DLD1 (cell line): Measurements from ENCODE around the gene SLC26A11.

Experiments used
- in situ Hi-C: cut with HindIII; loops from 2 replicates; pipeline ENCODE4 v1.10.0; 2017; ENCODE audit warnings: low sequenced_read_pairs

SLC26A11 gene

DNA sequence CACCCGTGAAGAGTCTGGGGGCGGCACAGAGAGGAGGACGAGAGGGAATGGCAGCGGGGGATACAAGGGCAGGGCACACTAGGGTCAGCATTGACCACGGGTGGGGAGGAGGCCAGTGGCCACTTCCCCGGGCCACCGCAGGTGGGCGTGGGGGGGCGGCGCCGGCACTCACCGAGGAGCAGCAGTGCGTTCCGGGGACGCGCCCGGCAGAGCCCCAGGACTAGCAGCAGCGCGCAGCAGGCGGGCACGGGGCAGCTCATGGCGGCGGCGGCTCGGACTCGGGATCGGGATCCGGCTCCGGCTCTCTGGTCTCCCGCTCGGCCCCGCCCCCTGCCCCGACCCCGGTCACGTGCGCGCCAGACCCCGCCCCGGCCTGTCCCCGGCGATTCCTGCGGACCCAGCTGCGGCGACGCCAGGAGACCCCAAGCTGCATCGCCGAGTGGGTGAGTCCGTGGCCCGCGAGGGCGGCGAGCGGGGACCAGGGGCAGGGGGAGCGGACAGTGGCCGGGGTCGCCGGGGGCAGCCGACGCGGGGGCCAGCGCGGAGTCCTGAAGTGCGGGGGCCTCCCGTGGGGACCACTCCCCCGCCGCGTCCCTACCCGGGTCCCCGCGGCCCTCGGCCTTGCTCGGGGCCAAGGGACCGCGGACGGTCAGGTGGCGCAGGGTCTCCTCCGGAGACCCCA is at the start of gene SLC26A11, which contains the start of gene SGSH:
Gene SLC26A11 (plus strand): TSS at position 374 of the 682 bp plus-strand sequence. CDS start 1,134 bp downstream, outside the sequence.
Gene SGSH (minus strand): TSS at position 280 of the 682 bp plus-strand sequence. CDS start 20 bp downstream, at position 260.
- in situ Hi-C loops, result no loop called here

DNA sequence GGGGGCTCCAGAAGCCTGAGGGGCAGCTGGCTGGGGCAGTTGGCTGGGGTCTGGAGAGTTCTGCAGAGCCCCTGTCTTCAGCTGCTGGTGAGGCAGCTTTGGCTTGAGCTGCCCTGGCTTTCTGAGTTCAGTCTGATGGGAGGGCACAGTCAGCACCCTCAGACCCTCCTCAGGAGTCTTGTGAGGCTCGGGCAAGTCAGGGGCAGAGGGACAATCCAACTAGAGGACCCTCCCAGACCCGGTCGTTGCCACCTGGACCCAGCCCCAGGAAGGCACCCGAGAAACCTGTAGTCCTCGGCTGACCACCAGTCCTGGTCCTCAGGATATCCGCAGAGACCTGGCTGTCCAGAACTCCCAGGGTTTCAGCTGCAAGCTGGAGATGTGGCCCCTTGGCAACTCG is 48.5 kb upstream of the SLC26A11 start:
- in situ Hi-C loops, result no loop called here

DNA sequence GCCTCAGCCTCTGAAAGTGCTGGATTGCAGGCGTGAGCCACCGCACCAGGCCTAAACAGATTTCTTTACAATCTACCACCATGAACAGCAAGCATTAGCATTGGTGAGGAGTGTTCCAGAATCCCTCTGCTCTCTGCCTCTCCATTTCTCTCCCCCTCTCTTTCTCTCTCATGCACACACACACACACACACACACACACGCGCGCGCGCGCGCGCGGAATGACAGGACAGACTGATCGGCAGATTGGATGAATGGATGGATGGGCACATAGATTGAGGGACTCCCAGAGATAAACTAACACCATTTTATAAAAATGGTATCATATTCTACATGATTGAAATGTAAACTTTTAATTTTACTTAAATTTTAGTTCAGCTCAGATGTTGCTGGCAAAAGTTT is 47.1 kb upstream of the SLC26A11 start:
- in situ Hi-C loops, result no loop called here

DNA sequence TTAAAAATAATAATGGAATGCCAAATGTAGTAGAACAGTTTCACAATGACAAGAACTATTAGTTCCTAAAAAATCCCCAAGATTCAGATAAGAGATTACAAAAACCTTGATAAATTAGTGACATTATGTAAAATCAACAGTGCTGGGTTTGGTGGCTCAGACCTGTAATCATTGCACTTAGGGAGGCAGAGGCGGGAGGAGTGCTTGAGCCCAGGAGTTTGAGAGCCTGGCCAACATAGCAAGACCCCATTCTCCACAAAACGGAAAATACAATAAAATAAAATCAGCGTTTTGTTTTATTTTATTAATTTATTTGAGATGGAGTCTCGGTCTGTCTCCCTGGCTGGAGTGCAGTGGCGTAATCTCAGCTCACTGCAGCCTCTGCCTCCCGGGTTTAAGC is 46.3 kb upstream of the SLC26A11 start:
- in situ Hi-C loops, result no loop called here

DNA sequence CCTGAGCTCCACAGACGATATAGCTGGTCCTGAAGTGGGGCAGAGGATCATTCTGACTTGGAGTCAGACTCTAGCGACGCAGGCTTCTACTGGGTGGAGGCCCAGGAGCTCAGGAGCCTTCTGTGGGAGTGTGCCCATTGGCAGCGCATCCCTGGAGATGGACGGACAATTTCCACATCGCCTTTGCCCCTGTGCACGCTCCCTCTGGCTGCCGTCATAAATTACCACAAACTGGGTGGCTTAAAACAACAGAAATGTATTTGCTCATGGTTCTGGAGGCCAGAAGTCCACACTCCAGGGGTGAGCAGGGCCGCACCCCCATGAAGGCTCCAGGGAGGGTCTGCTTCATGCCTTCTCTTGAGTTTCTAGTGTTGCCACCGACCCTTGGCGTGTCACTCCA is 43.5 kb upstream of the SLC26A11 start:
- in situ Hi-C loops, result no loop called here

DNA sequence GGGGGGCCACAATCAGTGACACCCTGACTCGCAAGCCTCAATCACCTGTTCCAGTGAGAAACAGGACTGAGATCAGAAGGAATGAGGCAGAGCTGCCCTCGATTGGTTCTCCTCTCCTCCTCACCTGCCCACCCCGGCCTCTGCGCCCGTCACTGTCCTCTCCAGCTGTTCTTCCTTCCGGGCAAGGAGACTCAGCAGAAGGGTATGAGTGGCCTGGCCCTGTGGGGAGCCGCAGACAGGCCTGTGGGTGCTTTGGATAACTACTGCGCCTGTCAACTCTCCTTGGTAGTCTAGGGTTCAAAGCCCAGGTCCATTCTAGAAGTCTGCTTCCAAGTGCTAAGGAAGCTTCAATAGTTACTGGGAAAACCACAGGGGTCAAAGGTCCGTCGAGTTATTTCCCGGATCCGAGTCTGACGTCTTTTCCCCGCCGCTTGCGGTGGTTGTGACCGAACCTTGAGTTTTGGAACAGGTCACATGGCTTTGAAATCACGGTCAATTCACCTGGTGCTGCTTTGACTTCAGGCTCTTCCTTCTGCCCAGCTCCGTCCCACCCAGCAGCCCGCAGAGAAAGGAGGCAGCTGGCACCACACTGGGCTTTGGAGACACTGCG is 42.1 kb upstream of the SLC26A11 start:
- in situ Hi-C loops, result no loop called here

DNA sequence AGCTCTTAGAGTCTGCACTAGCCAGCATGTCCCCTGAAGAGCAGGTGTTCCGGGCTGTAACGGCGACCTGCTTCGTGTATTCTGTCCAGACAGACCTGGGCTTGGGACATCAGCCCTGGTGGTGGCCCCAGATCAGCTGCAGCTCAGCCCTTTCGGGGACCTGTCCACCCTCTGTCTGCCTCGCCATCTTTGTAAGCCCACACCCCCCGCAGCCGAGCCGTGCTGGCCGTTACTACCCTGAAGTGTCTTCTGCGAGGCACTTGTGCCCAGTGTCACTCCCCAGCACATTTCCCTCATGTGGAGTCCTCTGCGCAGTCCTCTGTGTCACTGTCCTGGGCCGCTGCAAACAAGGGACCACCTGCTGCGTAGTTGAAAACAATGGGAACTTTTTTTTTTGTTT is 40.0 kb upstream of the SLC26A11 start:
- in situ Hi-C loops, result no loop called here

DNA sequence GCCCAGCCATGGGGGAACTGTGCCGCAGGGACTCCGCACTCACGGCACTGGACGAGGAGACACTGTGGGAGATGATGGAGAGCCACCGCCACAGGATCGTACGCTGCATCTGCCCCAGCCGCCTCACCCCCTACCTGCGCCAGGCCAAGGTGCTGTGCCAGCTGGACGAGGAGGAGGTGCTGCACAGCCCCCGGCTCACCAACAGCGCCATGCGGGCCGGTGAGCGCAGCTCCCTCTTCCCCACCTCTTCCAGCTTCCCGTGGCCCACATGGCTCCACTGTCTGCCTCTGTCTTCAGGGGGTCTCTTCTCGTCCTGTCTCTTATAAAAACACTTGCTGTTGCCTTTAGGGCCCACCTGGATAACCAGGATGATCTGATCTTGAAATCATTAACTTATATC is 38.8 kb upstream of the SLC26A11 start:
- in situ Hi-C loops, result no loop called here

DNA sequence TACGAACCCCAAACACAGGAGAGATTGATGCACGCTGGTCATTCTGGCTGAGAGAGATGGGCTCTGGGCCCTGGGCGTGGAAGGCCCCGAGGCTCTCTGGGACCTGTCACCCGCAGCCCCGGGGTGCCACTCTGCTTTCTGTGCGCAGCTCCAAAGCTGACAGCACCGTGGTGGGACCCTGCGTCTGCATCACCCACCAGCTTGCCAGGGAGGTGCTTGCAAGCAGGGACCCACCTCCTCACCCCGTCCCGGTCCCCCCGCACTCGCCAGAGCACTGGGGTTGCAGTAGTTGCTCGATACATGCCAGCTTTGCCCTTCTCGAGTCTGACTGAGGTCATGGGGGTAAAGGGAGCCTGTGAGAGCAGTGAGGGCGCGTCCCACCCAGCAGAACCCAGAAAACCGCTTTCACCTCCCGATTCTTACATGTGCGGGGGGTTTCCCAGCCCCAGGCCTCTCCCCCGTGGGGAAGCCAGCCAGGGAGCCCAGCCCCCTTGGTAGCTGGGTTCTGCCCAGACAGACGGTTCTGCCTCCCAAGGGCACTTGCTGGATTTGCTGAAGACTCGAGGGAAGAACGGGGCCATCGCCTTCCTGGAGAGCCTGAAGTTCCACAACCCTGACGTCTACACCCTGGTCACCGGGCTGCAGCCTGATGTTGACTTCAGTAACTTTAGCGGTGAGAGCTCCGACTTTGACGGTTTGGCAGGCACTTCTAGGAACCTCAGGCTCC is 37.9 kb upstream of the SLC26A11 start:
- in situ Hi-C loops, result no loop called here

DNA sequence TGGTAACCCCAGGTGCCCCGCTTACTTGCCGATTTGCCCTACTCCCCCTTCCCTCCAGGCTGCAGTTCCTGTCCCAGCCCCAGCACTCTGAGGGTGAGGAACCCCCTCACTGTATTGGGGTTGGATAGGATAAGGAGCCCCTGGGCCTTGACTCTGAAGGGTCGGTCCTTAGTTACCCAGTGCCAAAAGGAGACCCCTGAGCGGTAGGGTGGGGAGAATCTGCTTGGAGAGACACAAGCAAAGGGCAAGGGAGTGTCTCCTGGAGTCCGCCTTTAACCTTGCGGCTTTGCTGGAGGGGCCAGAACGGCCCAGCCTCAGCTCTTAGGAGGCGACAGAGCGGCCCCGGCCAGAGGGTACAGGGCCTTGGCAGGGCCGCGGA is 37.4 kb upstream of the SLC26A11 start:
- in situ Hi-C loops, result no loop called here

DNA sequence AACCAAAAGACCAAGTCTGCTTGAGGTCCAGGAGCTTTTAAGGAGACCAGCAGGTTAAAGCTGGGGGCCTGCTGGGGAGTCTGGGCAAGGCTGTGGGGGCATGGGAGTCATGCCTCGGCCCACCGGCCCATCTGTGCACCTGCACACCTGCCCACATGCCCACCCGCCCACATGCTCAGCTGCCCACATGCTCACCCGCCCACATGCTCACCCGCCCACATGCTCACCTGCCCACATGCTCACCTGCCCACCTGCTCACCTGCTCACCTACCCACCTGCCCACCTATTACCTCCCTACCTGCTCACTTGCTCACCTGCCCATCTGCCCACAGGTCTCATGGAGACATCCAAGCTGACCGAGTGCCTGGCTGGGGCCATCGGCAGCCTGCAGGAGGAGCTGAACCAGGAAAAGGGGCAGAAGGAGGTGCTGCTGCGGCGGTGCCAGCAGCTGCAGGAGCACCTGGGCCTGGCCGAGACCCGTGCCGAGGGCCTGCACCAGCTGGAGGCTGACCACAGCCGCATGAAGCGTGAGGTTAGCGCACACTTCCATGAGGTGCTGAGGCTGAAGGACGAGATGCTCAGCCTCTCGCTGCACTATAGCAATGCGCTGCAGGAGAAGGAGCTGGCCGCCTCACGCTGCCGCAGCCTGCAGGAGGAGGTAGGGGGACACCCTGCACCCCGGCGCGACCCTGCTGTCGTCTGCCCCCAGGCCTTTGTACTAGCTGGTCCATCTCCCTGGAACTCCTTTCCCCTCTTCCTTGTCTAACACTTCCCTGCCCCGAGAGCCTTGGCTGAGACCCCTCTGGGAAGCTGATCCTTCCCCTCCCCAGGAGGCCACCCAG is 36.4 kb upstream of the SLC26A11 start:
- in situ Hi-C loops, result no loop called here

DNA sequence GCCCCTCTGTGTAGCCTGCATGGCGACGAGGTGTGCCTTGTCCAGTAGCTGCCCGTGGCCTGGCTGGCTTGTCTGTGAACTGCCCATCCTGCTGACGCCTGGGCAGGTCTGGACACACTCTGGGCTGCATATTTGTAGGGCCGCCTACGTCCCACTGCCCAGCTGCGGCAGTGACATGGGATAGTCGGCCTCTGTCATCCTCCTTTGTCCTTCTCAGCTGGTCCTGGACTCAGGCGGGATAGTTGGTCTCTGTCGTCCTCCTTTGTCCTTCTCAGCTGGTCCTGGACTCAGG is 35.9 kb upstream of the SLC26A11 start:
- in situ Hi-C loops, result no loop called here

DNA sequence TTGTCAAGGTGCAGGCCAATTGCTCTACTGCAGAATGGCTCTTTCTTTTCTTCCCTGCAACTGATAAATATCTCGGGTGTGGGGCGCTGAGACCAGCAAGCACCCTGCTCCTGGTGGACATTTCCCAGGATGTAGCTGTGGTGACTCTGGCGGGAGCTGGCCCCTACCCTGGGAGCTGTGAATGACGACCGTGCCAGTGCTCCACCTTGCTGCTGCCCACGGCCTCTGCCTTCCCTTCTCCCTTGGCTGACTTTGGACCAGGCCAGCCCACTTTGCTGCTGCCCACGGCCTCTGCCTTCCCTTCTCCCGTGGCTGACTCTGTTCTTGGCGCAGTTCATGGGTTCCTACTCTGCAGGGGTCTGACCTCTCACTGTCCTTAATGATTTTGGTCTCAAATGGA is 34.3 kb upstream of the SLC26A11 start:
- in situ Hi-C loops, result no loop called here

DNA sequence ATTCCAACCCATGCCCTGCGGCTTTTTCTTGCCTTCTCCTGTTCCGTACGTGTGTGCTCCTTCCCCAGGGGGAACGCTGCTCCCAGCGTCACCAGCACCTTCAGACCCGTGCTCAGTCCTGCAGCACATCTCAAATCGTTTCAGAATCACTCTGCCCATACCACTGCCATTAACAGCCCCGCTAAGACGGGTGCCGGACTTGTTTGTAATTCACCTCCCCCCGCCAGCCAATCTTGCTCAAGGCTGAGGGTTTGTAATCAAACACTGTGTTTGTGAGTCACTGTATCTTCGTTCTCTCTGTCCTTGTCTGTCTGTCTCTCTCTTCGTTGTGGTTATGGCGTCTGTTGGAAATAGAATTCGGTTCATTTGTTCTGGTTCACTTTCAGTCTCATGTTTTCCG is 33.1 kb upstream of the SLC26A11 start:
- in situ Hi-C loops, result no loop called here

DNA sequence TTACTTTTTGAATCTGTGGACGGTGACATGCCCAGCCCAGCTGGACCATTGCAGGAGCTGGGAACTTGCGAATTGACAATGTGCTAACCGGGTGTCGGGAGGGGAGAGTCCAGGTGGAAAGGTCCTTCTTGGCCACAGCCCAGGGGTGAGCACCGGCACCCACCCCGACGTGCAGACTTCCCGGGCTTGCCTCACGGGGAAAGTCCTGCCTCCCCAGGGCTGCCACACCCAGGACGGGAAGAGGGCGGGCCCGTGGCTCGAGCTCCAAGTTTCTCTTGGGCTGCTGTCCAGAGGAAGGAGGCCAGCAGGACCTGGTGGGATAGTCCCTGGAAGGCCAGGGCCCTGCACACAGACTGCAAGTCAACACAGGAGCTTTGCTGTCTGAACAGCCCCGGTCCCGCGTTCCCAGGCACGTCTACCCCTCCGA is 32.7 kb upstream of the SLC26A11 start:
- in situ Hi-C loops, result no loop called here

DNA sequence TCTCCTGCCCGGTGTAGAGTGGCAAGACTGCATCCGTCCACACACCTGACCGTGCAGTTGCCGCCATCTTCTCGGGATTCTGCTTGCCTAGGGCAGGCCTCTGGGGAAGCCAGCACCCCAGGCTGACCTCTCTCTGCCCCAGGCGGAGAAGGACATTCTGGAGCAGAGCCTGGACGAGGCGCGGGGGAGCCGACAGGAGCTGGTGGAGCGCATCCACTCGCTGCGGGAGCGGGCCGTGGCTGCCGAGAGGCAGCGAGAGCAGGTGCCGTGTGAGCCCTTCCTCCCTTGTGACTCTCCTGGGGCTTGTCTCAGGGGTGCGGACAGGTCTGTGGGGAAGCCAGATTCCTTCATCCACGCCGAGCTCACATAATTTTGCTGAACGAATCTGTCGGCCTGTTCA is 30.6 kb upstream of the SLC26A11 start:
- in situ Hi-C loops, result no loop called here

DNA sequence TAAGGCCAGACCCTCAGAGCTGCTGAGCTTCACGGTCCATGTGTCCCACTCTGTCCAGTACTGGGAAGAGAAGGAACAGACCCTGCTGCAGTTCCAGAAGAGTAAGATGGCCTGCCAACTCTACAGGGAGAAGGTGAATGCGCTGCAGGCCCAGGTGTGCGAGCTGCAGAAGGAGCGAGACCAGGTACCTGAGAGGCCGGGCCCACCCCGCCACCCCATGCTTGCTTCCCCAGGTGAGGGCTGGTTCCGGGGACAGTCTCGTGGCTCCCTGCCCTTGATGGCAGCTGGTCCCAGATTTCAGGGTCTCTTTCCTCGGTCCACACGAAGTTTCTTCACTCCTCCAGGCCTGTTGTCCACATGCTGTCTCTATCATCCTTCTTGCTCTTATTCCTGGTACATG is 29.5 kb upstream of the SLC26A11 start:
- in situ Hi-C loops, result no loop called here

DNA sequence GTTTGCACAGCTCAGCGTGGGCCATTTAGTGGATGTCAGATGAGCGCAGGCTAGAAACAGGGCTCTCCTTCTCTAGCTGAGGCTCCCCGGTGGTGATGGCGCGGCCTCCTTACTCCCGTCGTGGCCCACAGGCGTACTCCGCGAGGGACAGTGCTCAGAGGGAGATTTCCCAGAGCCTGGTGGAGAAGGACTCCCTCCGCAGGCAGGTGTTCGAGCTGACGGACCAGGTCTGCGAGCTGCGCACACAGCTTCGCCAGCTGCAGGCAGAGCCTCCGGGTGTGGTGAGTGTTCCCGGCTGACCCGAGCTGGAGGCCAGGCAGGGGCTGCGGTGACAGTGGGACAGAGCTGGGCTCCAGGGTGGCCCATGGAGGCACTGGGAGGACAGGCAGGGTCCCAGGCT is 29.0 kb upstream of the SLC26A11 start:
- in situ Hi-C loops, result no loop called here

DNA sequence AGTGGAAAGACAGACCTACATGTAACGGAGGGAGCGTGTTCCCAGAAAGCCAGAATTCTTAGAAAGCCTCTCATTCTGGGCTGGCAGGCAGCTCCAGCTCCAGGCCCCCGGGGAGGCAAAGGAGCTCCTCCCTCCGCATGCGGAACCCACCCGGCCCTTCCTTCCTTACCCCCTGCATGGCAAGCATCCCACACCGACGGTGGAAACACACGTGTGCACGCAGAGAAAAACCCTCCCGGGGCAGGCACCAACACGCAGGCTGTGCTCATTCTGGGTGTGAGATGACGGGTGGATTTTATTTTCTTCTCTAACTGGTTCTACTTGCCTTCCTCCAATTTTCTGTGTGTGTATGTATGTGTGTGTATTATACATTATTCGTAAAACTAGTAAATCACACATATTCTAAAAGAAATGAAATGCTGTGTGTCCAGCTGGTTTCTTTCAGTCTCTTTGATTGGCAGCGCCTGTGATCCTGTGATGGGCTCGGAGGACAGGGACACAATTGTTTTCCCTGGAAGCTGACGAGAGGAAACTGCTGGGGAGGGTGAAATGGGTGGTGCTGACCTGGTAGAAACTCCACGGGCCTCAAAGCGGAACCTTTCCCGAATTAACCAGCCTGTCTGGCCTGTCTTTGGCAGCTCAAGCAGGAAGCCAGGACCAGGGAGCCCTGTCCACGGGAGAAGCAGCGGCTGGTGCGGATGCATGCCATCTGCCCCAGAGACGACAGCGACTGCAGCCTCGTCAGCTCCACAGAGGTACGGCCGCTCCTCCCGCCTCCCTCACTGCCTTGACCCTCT is 28.2 kb upstream of the SLC26A11 start:
- in situ Hi-C loops, result no loop called here

DNA sequence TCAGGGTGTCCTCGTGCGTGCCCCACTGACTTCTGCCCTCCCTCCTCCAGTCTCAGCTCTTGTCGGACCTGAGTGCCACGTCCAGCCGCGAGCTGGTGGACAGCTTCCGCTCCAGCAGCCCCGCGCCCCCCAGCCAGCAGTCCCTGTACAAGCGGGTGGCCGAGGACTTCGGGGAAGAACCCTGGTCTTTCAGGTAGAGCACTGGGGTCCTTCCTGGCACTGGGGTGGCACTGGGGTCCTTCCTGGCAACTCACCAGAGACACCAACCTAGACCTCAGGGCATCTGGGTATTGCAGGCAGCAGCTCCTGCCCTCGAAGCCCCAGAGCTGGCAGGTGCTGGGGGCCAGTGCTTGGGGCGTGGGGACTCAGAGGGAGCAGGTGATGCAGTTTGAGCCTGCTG is 25.1 kb upstream of the SLC26A11 start:
- in situ Hi-C loops, result no loop called here
